Bronchial epithelial cell (primary cell): ENCODE data around the gene PTCHD1. TPM values are rescaled to one million over a fixed set of nuclear protein-coding genes. Genes with fewer than 3 reads are reported as not detected.

ENCODE experiments used
- DNase-seq: peaks from one replicate; pipeline ENCODE4 v3.0.0-alpha.2; 2010; ENCODE audit warnings: low read depth
- FAIRE-seq: peaks from 2 replicates; lab custom pipeline; 2011; peaks lifted over from hg19 to GRCh38; lab: Jason Lieb, UNC
- H3K27me3 ChIP-seq: 2 replicates; pipeline ENCODE4 v1.5.1; 2011; ENCODE audit warnings: low read length; ENCODE audit not compliant: control insufficient read depth, insufficient read depth
- H3K36me3 ChIP-seq: 2 replicates; pipeline ENCODE4 v1.5.1; 2011; ENCODE audit warnings: low read length; ENCODE audit not compliant: control insufficient read depth, insufficient read depth
- H3K4me3 ChIP-seq: 2 replicates; pipeline ENCODE4 v1.5.1; 2011; ENCODE audit warnings: mild to moderate bottlenecking, low read depth, low read length, control low read depth
- total RNA-seq: library from RNA; depleted of rRNA; stranded (reverse); fragments of >200 nt; gene quantifications from 2 replicates; pipeline ENCODE4 v1.2.1, GENCODE V29; 2014
- TF ChIP-seq, protein P1 (sequence below): IDR thresholded peaks from 2 replicates; pipeline ENCODE4 v1.5.1; 2011; ENCODE audit warnings: mild to moderate bottlenecking, moderate library complexity, low read length, control low read depth, inconsistent platforms; ENCODE audit not compliant: insufficient read depth, severe bottlenecking

PTCHD1 gene
- total RNA-seq, 1 donor from 2014 or later = not detected

- FAIRE-seq = no peak
- TF ChIP-seq, protein P1, sequence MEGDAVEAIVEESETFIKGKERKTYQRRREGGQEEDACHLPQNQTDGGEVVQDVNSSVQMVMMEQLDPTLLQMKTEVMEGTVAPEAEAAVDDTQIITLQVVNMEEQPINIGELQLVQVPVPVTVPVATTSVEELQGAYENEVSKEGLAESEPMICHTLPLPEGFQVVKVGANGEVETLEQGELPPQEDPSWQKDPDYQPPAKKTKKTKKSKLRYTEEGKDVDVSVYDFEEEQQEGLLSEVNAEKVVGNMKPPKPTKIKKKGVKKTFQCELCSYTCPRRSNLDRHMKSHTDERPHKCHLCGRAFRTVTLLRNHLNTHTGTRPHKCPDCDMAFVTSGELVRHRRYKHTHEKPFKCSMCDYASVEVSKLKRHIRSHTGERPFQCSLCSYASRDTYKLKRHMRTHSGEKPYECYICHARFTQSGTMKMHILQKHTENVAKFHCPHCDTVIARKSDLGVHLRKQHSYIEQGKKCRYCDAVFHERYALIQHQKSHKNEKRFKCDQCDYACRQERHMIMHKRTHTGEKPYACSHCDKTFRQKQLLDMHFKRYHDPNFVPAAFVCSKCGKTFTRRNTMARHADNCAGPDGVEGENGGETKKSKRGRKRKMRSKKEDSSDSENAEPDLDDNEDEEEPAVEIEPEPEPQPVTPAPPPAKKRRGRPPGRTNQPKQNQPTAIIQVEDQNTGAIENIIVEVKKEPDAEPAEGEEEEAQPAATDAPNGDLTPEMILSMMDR = no peak
- Histone ChIP-seq H3K27me3 (no peaks in the 10 kb centered on the region), H3K36me3 (no peaks in the 10 kb centered on the region), H3K4me3 (no peak overlapping the region)
- DNase-seq = no peak
Observed at GRCh38 chrX:23422912-23423311, 88.3 kb downstream of the PTCHD1 start.

- TF ChIP-seq, protein P1 = no peak
- Histone ChIP-seq H3K36me3 (no peaks in the 10 kb centered on the region), H3K4me3 (no peak overlapping the region), H3K27me3 (no peaks in the 10 kb centered on the region)
- DNase-seq (peak; percentile 18), FAIRE-seq (no peak)
Observed at GRCh38 chrX:23434356-23434884, 99.8 kb downstream of the PTCHD1 start.

GRCh38 chrX:23435108-23435507 lies 100.5 kb downstream of the PTCHD1 start:
- Histone ChIP-seq H3K4me3 (no peak overlapping the region), H3K36me3 (no peaks in the 10 kb centered on the region), H3K27me3 (no peaks in the 10 kb centered on the region)
- DNase-seq (no peak), FAIRE-seq (no peak)
- TF ChIP-seq, protein P1 = no peak

DNA sequence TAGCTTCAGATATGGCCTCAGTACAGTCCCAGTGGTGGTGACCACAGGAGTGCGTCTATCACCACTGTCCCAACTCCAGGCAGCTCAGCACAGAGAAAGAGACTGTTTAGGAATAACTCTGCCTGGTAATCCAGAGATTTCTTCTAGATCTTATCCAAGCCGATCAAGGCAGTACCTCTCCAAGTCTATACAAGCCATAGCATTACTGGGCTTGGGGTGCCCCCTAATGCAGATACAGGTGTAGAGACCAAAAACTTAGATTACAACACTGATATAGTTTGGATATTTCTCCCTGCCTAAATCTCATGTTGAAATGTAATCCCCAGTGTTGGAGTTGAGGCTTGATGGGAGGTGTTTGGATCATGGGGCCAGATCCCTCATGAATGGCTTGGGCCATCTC lies 100.9 kb downstream of the PTCHD1 start:
- DNase-seq = no peak
- FAIRE-seq = no peak
- no peak overlapping the region for H3K4me3 ChIP-seq
- no peaks in the 10 kb centered on the region for H3K27me3 ChIP-seq
- no peaks in the 10 kb centered on the region for H3K36me3 ChIP-seq
- TF ChIP-seq, protein P1 = no peak

GRCh38 chrX:23436875-23437274 lies 102.2 kb downstream of the PTCHD1 start:
- FAIRE-seq = no peak
- H3K27me3 ChIP-seq = no peaks in the 10 kb centered on the region

More at GRCh38 chrX:23436875-23437274, 102.2 kb downstream of the PTCHD1 start:
- no peak overlapping the region for H3K4me3 ChIP-seq
- TF ChIP-seq, protein P1 = no peak
- no peak for DNase-seq
- H3K36me3 ChIP-seq = no peaks in the 10 kb centered on the region
